Left hindlimb (tissue), 1 donor: ENCODE measurements around the gene MRTFA.

Experiments
- DNase-seq: peaks from one replicate; pipeline ENCODE4 v3.0.0-alpha.2; 2018

Gene MRTFA

GRCh38 chr22:40407021-40407761, 229.3 kb downstream of the MRTFA start:
- DNase-seq: peak; percentile 26

GRCh38 chr22:40406063-40406890, 230.2 kb downstream of the MRTFA start:
- no peak for DNase-seq

GRCh38 chr22:40405178-40406062, 231.1 kb downstream of the MRTFA start:
- DNase-seq: no peak

GRCh38 chr22:40404251-40405177, 232.0 kb downstream of the MRTFA start:
- no peak for DNase-seq

- no peak for DNase-seq
These were observed 232.9 kb downstream of the MRTFA start for GRCh38 chr22:40403651-40404050.

- no peak for DNase-seq
These were observed 233.4 kb downstream of the MRTFA start for GRCh38 chr22:40403141-40403540.

- DNase-seq: no peak
These were observed 234.5 kb downstream of the MRTFA start for GRCh38 chr22:40401981-40402406.

- no peak for DNase-seq
These were observed 235.0 kb downstream of the MRTFA start for GRCh38 chr22:40401532-40401931.

GRCh38 chr22:40400159-40400558, 236.4 kb downstream of the MRTFA start:
- DNase-seq: no peak

GRCh38 chr22:40399621-40400020, 236.9 kb downstream of the MRTFA start:
- DNase-seq: peak; percentile 36

- DNase-seq: peak; percentile 49
These were observed 239.1 kb downstream of the MRTFA start for GRCh38 chr22:40397396-40397795.

- DNase-seq: peak; percentile 49
These were observed 239.6 kb downstream of the MRTFA start for GRCh38 chr22:40396882-40397281.

GRCh38 chr22:40395607-40396006, 240.9 kb downstream of the MRTFA start:
- no peak for DNase-seq

GRCh38 chr22:40394607-40395006, 241.9 kb downstream of the MRTFA start:
- no peak for DNase-seq

GRCh38 chr22:40392618-40393017, 243.9 kb downstream of the MRTFA start:
- DNase-seq: no peak

GRCh38 chr22:40391417-40391816, 245.1 kb downstream of the MRTFA start:
- no peak for DNase-seq

- no peak for DNase-seq
These were observed 248.3 kb downstream of the MRTFA start for GRCh38 chr22:40388231-40388630.

GRCh38 chr22:40387746-40388145, 248.8 kb downstream of the MRTFA start:
- DNase-seq: no peak

- no peak for DNase-seq
These were observed 251.3 kb downstream of the MRTFA start for GRCh38 chr22:40385036-40385782.

GRCh38 chr22:40383905-40384304, 252.6 kb downstream of the MRTFA start:
- no peak for DNase-seq

GRCh38 chr22:40381461-40381860, 255.1 kb downstream of the MRTFA start:
- no peak for DNase-seq
